PC-9 (cell line): Measurements from ENCODE around the gene CCDC85C.

Experiments used
- EZH2 ChIP-seq: fragments of 200-600 bp; sonication (generic); IDR thresholded peaks from 2 replicates; pipeline ENCODE4 v1.8.0; 2017; ENCODE audit warnings: antibody characterized with exemption, low read depth
- TF ChIP-seq, protein P1 (sequence below): fragments of 200-600 bp; sonication (generic); conservative IDR thresholded peaks from 2 replicates; pipeline ENCODE4 v1.6.1; 2017; ENCODE audit warnings: mixed run types, antibody characterized with exemption, mild to moderate bottlenecking, moderate library complexity

DNA sequence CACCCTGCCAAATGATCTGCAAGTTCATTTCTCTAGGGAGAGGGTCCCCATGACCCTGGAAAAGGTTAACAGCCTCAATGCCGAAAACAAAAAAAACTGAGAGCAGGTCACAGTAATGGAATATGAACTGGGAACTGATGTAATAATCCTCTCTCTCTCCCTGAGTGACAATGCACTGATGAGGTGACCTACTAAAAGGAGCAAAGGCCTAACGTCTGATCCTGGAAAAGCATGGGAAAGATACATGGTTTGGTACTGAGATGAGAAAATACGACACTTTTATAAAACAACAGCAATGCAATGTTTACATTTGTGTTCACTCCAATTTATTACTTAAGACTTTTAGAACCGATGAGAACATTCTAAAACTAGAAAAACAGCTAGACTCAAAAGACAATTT lies 151.0 kb downstream of the CCDC85C start:
- TF ChIP-seq, protein P1, sequence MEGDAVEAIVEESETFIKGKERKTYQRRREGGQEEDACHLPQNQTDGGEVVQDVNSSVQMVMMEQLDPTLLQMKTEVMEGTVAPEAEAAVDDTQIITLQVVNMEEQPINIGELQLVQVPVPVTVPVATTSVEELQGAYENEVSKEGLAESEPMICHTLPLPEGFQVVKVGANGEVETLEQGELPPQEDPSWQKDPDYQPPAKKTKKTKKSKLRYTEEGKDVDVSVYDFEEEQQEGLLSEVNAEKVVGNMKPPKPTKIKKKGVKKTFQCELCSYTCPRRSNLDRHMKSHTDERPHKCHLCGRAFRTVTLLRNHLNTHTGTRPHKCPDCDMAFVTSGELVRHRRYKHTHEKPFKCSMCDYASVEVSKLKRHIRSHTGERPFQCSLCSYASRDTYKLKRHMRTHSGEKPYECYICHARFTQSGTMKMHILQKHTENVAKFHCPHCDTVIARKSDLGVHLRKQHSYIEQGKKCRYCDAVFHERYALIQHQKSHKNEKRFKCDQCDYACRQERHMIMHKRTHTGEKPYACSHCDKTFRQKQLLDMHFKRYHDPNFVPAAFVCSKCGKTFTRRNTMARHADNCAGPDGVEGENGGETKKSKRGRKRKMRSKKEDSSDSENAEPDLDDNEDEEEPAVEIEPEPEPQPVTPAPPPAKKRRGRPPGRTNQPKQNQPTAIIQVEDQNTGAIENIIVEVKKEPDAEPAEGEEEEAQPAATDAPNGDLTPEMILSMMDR: no peak
- no peak for TF ChIP-seq EZH2
